Measurements from ENCODE around the gene TP53I3.
"Not testable (repeated sequence)": the region's sequence is repeated elsewhere in the genome, so short reads cannot be mapped to it uniquely, and the experiment has no call there.

TP53I3 gene

DNA sequence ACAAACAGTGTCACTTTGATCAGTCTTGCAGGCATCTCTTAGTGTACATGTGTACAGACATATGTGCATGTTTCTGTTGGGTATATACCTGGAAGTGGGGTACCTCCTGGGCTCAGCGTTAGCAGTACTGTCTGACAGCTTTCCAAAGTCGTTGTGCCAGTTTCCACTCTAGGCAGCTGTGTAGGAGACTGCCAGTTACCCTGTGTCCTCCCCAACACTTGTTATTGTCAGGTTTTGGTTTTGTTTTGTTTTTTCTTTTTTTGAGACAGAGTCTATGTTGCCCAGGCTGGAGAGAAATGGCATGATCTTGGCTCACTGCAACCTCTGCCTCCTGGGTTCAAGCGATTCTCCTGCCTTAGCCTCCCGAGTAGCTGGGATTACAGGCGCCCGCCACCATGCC is 28.9 kb downstream of the TP53I3 start:
- no peak for DNase-seq (ENCODE audit: low read depth in 4 of 4, low spot score in 1 of 4)

DNA sequence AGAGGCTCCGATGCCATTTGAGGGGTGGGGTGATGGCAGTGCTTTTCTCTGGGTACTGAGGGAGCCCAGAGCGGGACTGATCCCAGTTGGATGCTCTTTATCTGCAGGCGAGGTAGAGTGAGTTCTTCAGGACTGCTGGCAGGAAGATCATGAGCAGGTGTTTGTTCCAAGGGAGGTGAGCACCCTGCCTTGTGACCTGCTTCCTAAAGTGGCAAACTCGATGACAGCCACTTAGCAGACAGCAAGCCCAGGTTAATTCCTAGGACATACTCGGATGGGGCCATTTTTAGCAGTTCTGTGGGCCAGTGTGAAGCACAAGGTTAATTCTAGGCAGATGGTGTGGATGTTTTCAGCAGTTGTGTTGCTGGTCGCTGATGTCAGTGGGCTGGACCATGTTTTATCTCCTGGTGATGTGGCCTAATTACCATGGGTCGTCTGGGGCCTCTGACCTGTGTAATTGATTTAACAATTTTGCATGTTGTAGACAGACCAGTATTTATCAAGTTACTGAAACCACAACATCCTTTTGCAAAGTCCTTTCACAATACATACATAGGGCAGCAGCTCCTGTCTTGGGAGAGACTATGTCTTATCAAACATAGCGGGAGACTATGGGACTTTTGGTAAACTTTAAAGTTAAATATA is 30.1 kb downstream of the TP53I3 start:
- no peak for DNase-seq (ENCODE audit: low read depth in 4 of 4, low spot score in 1 of 4)

DNA sequence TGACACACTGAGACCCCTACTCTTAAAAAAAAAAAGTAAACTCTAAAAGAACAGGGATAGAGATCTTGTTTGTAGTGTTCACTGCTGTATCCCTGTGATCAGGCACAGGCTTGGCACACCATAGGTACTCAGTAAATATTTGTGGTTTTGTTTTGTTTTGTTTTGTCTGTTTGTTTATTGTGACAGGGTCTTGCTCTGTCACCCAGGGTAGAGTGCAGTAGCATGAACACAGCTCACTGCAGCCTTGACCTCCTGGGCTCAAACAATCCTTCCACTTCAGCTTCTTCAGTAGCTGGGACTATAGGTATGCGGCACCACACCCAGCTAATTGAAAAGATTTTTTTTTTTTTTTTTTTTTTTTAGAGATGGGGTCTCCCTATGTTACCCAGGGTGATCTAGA is 31.7 kb downstream of the TP53I3 start:
- DNase-seq (ENCODE audit: low read depth in 4 of 4, low spot score in 1 of 4), result no peak

DNA sequence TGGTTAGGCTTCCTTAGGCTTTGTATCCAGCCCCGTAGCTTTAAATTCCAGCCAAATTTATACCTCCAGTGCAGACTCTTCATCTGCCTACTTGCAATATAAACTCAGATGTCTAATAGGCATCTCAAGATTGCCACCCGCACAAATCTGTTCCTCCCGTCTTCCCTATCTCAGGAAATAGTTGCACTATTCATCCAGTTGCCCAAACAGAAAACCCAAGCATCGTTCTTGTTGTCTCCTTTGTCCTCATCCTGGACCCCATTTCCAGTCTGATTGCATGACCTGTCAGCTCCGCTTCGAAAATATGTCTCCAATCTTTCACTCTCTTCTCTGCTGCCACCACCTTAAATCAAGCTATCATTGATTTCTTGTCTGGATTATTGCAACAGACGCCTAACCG is 32.8 kb downstream of the TP53I3 start:
- DNase-seq (ENCODE audit: low read depth in 4 of 4, low spot score in 1 of 4), result no peak

DNA sequence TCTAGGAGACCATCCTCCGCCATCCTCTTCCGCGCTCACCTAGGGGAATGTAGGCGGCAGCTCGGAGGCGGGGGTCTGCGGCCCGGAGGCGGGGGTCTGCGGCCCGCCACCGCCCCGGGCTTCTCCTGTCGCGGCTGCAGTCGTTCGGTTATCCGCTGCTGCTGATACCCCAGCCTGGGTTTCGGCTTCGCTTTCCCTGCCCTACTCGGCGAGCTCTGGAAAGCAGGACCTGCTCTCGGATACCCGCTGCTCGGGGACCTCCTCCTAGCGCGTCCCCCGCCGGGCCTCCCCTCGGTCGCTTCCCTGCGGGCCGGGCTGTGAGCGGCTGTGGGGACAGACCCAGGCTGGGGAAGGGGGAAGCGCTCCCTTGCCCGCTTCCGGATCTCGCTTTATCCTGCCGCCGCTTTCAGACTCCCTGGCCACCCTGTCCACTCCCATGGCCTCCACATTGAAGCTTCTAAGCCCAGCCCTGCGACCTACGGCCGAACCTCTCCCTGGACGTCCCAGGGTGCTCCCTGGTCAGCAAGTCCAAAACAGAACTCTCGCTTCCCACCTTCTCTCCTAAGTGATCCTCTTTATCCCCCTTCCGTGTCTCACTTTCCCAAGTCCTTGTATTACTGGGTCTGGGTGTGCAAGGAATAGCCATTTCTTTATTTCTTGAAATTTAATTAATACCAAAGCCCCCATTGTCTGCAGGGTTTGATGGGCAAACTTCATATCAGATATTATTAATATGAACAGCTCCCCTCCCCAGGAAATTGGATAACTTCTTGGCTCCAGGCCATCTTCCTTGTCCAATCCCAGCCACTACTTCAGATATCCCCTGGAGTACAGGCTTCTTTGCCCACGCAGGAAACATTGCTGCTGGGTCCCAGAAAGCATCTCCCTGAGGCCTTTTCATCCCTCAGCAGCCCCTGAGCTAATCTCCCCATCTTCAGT is 34.3 kb downstream of the TP53I3 start:
- DNase-seq (ENCODE audit: low read depth in 4 of 4, low spot score in 1 of 4), result no peak

DNA sequence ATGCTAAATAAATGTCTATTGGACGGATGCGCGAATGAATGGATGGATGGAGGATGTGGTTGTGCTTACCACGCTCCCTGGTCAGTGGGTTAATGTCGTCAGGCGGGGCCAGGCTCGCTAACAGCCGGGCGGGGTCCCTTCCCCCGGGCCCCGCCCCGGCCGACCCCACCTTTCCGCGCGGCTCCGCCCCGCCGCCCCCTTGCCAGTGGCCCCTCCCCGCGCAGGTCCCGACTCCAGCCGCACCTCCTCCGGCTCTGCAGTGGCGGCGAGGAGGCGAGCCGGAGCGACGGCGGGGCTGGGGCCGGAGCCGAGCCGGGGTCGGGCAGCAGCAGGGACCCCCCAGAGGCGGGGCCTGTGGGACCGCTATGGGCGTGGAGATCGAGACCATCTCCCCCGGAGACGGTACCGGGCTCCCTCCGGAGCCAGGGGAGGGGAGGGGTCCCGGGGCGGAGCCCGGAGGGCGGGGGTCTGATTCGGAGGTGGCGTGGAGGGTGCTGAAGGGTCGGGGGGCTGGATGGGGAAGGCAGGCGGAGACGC is 35.1 kb downstream of the TP53I3 start, which contains the start of gene FKBP1B:
Gene FKBP1B (plus strand): TSS at position 257 of the 537 bp plus-strand sequence. CDS start 109 bp downstream, at position 366.
- peak in 3 of 4 experiments; percentile 25 to 48 (median 27) for DNase-seq (ENCODE audit: low read depth in 4 of 4, low spot score in 1 of 4)

DNA sequence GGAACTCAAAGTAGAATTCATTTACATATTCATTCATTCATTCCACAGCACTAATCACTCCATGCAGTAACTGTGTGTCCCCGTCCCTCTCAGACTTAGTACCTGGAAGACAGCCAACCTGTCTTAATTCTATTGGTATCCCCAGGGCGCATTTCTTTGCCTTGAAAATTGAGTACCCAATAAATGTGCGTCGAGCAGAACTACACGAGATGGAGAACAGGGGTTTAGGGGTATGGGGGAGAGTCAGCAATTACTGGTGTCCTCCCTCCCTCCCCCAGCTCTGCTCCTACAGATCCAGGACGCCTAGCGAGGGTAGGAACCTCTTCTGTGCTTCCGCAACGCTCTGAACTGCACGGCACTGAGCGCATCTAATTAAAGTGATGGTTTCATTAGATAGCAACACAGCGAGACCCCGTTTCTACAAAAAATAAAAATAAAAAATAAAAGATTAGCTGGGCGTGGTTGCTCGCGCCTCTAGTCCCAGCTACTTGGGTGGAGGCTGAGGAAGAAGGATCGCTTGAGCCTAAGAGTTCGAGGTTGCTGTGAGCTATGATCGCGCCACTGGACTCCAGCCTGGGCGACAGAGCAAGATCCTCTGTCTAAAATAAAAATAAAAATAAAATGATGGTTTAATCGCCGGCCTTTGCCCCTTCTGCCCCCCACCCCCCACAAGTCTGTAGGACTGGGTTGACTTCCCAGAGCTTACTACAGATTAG is 35.7 kb downstream of the TP53I3 start:
- no peak for DNase-seq (ENCODE audit: low read depth in 4 of 4, low spot score in 1 of 4)

DNA sequence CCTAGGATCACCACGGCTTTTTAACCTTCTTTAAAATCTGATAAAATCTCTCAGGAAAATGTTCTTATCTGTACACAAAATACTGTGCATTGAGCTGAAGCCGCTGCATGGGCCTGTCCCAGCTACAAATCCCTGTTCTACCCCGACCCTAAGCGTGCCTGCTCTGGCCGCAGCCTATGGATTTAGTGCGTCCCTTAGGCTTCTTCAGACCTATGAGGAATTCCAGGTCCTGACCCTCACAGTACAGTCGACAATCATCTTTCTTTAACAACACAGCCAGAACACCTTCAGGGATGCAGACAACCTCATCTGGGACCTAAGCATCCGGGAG is 37.0 kb downstream of the TP53I3 start:
- DNase-seq (ENCODE audit: low read depth in 4 of 4, low spot score in 1 of 4), result no peak

DNA sequence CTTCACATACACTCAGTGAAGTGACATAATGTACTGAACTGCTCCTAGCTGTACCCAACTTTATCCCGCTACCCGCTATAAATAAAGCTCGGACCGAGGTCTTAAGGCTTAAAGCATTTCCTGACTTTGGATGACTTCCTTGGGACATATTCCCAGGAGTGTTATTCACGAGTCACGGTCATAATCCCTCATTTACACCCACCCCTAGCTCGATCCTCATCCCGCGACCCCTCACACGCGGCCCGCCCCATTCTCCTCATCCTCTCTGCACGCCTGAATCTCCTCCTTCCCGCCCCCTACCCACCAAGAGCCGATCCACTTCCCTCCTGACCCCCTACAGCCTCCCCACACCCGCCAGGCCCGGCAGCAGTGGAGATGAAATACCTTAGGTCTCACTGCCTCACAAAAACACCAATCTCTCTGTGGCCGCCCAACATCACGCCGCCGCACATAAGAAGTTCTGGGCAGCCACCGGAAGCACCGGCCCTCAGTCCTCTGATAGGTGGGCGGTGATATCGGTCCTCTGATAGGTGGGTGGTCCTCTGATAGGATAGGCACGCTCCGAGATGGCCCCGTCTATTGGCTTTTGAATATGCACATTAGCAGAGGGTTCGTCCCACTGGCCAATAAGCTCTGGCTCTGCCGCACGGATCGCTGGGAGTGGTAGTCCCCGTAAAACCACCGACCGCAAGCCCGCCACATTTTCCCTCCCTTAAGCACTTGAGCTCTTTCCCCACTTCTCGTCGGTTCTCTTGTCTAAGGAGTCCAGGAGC is 37.5 kb downstream of the TP53I3 start, which contains the start of gene WDCP:
Gene WDCP (minus strand): TSS at position 462 of the 773 bp plus-strand sequence. CDS start 7,897 bp downstream, outside the sequence.
- DNase-seq (ENCODE audit: low read depth in 4 of 4, low spot score in 1 of 4), result peak; percentile 72 to 91 (median 80)

DNA sequence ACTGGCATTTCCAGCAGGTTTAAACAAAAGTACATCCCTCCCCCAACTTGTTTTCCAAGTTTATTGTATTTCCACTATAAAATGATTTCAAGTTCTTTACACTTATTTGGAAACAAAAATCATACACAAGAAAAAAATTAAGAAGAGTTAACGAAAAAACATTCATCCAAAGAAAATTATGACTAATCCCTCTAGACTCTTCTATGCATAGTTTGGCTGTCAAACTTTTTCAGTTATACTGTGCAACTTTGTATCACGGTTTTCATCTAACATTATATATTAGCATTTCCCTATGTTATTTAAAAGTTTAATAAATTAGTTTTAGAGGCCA is 38.1 kb downstream of the TP53I3 start:
- no peak for DNase-seq (ENCODE audit: low read depth in 4 of 4, low spot score in 1 of 4)

DNA sequence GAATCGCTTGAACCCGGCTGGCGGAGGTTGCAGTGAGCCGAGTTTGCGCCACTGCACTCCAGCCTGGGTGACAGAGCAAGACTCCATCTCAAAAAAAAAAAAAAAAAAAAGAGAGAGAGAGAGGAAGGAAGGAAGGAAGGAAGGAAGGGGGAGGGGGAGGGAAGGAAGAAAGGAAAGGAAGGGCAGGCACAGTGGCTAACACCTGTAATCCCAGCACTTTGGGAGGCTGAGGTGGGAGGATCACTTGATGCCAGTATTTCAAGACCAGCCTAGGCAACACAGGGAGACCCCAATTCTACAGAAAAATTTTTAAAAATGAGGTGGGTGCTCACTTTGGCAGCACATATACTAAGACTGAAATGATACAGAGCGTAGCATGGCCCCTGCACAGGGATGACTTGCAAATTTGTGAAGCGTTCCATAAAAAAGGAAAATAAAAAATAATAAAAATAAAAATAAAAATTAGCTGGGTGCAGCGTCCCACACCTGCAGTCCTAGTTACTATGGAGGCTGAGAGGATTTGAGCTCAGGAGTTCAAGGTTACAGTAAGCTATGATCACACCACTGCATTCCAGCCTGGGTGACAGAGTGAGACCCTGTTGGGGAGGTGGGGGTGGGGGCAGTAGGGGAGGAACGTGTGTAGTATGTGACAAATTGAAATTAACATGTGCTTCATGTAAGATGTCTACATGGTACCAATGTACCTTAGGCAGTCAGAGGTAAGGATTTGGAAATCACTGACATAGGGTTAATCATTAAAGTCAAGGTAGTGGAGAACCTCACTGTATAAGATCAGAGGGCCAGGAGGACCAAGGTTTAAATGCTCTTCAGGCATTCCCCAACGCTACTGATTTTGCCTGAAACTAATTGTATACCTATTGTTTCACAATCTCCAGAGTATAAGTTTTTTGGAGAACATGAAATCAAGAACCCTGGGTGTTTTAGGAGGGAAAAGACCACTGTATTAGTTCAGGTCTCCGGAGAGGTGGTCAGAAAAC is 38.8 kb downstream of the TP53I3 start:
- DNase-seq (ENCODE audit: low read depth in 4 of 4, low spot score in 1 of 4), result no peak

DNA sequence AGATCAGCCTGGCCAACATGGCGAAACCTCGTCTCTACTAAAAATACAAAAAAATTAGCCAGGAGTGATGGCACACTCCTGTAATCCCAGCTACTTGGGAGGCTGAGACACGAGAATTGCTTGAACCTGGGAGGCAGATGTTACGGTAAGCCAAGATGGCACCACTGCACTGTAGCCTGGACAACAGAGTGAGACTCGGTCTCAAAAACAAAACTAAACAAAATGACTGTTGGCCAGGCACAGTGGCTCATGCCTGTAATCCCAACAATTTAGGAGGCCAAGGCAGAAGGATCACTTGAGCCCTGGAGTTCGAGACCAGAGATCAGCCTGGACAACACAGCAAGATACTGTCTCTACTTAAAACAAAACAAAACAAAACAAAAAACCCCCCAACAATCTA is 41.5 kb downstream of the TP53I3 start:
- not testable (repeated sequence) for DNase-seq (ENCODE audit: low read depth in 4 of 4, low spot score in 1 of 4)

DNA sequence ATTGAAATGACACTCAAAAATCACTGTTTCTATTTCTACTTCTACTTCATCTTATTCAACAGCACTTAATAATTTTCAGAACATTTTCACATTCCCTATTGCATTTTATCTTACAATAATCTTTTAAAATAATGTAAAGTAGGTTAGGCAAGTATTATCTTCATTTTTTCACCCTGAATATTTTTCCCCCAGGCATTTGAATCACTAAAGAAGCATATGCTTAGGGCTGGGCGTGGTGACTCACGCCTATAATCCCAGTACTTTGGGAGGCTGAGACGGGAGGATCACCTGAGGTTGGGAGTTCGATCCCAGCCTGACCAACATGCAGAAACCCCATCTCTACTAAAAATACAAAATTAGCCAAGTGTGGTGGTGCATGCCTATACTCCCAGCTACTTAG is 44.1 kb downstream of the TP53I3 start:
- DNase-seq (ENCODE audit: low read depth in 4 of 4, low spot score in 1 of 4), result no peak

DNA sequence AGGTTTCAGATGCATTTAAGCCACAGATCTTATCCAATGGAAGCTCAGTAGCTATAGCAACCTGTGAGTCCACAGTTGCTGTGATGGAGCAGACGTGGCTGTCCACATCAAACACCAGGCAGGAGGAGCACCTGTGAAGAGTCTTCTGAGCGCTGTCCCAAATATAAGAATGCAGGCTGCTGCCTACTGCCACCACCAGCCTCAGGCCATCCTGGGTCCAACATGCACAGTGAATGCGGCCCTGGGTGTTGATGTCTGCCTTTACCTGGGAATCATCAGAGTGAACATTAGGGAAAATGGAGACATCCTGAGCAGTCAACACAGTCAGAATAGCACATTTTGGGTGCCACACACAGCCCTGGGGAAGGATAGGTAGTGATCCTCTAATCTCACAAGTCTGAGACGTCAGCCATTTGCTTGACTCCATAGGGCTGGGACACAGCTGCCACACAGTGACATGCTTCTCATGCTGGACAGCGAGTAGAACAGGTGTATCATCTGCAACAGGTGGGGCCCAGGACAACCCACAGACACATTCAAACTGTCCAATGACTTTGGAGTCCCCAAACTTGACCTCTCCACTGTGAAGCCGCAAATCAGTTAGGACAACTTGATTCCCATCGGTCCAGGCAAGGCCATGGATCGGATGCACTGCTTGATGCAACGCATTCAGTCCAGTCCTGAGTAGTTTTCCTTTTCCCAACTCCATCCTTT is 45.7 kb downstream of the TP53I3 start:
- DNase-seq (ENCODE audit: low read depth in 4 of 4, low spot score in 1 of 4), result no peak

Measured in stimulated activated CD4-positive, alpha-beta T cell treated with anti-CD3 and anti-CD28 coated beads, Interleukin-1b, Interleukin-23, amount 100 ng/mL, for 24 hours (primary cell).